IMR-90 (cell line): ENCODE measurements around the gene C11orf21. TPM values are rescaled to one million over a fixed set of nuclear protein-coding genes. Genes with fewer than 3 reads are reported as not detected.

Source experiments
- ATAC-seq: fragments of 200-7000 bp; cut with Tn5 transposase; 2 replicates; pipeline ENCODE4 v1.9.1; 2020; ENCODE audit warnings: low read depth, mild to moderate bottlenecking, moderate library complexity
- BruUV-seq: library from RNA; stranded (reverse); fragments of 400-500 nt; replicated peaks from 2 replicates; lab custom pipeline; 2021; lab: Mats Ljungman, UMichigan
- CTCF ChIA-PET: fragments of 300-600 bp; formaldehyde crosslinking; extraction: SDS; loops from one replicate; lab custom pipeline; 2021; ENCODE audit warnings: antibody characterized with exemption; lab: Yijun Ruan, JAX
- POLR2A ChIA-PET: fragments of 300-600 bp; sonication (Branson Sonifier 250); formaldehyde crosslinking; loops from one replicate; lab custom pipeline; 2022; ENCODE audit warnings: antibody characterized with exemption; ENCODE audit not compliant: unreplicated experiment; lab: Charles Lee
- DNase-seq: peaks from one replicate; pipeline ENCODE4 v3.0.0; 2013
- H2AFZ ChIP-seq: replicated peaks from 2 replicates; pipeline ENCODE3; 2013; ENCODE audit warnings: low read length, mild to moderate bottlenecking; ENCODE audit not compliant: poor library complexity
- H2AK5ac ChIP-seq: 2 replicates; pipeline ENCODE4 v1.6.1; 2013; ENCODE audit warnings: low read depth, low read length, inconsistent platforms
- H2AK9ac ChIP-seq: replicated peaks from 2 replicates; pipeline ENCODE3; 2013; ENCODE audit warnings: mild to moderate bottlenecking, low read depth, low read length, moderate library complexity; ENCODE audit not compliant: poor library complexity
- H2BK120ac ChIP-seq: 2 replicates; pipeline ENCODE4 v1.6.1; 2013; ENCODE audit warnings: low read depth, low read length, inconsistent platforms
- H2BK15ac ChIP-seq: 3 replicates; pipeline ENCODE4 v1.6.1; 2013; ENCODE audit warnings: low read depth, low read length, inconsistent platforms
- H2BK20ac ChIP-seq: 2 replicates; pipeline ENCODE4 v1.6.1; 2013; ENCODE audit warnings: low read depth, mild to moderate bottlenecking, inconsistent platforms, low read length, moderate library complexity
- H2BK5ac ChIP-seq: 2 replicates; pipeline ENCODE4 v1.6.1; 2013; ENCODE audit warnings: mild to moderate bottlenecking, low read depth, low read length, inconsistent platforms; ENCODE audit not compliant: poor library complexity, severe bottlenecking
- H3K14ac ChIP-seq: replicated peaks from 2 replicates; pipeline ENCODE4 v1.6.1; 2013; ENCODE audit warnings: low read depth, low read length, inconsistent platforms
- H3K18ac ChIP-seq: 2 replicates; pipeline ENCODE4 v1.6.1; 2013; ENCODE audit warnings: low read depth, low read length, control low read depth
- H3K23ac ChIP-seq: 2 replicates; pipeline ENCODE4 v1.6.1; 2013; ENCODE audit warnings: low read depth, low read length, inconsistent platforms
- H3K27ac ChIP-seq: 2 replicates; pipeline ENCODE4 v1.5.1; 2013; ENCODE audit warnings: mild to moderate bottlenecking, control low read depth, low read length; ENCODE audit not compliant: insufficient read depth
- H3K27me3 ChIP-seq: 2 replicates; pipeline ENCODE4 v1.6.1; 2013; ENCODE audit warnings: low read length; ENCODE audit not compliant: control insufficient read depth, insufficient read depth
- H3K36me3 ChIP-seq: 2 replicates; pipeline ENCODE4 v1.6.1; 2013; ENCODE audit warnings: low read length, mixed read lengths; ENCODE audit not compliant: control insufficient read depth, insufficient read depth
- H3K4ac ChIP-seq: 2 replicates; pipeline ENCODE4 v1.6.1; 2013; ENCODE audit warnings: low read depth, low read length, inconsistent platforms
- H3K4me1 ChIP-seq: 2 replicates; pipeline ENCODE4 v1.6.1; 2013; ENCODE audit warnings: low read length, mixed read lengths; ENCODE audit not compliant: control insufficient read depth, insufficient read depth
- H3K4me2 ChIP-seq: 2 replicates; pipeline ENCODE4 v1.6.1; 2013; ENCODE audit warnings: low read depth, mild to moderate bottlenecking, control low read depth, low read length, moderate library complexity
- H3K4me3 ChIP-seq: 2 replicates; pipeline ENCODE4 v1.5.1; 2013; ENCODE audit warnings: low read depth, mild to moderate bottlenecking, control low read depth, low read length, moderate library complexity; ENCODE audit not compliant: insufficient read depth
- H3K56ac ChIP-seq: 2 replicates; pipeline ENCODE4 v1.6.1; 2013; ENCODE audit warnings: low read length, inconsistent platforms; ENCODE audit not compliant: insufficient read depth; ENCODE audit errors: extremely low read depth
- H3K79me1 ChIP-seq, 2 experiments: 2 replicates each; pipeline ENCODE4 v1.6.1; 2013; ENCODE audit warnings: low read length in 2 of 2, inconsistent platforms in 1 of 2, low read depth in 1 of 2
- H3K9ac ChIP-seq: 2 replicates; pipeline ENCODE4 v1.6.1; 2013; ENCODE audit warnings: low read depth, low read length, control low read depth
- H3K9me1 ChIP-seq: 2 replicates; pipeline ENCODE4 v1.6.1; 2013; ENCODE audit warnings: low read length, inconsistent platforms; ENCODE audit not compliant: insufficient read depth
- H3K9me3 ChIP-seq: 2 replicates; pipeline ENCODE4 v1.6.1; 2013; ENCODE audit warnings: low read length; ENCODE audit not compliant: control insufficient read depth, insufficient read depth
- H4K20me1 ChIP-seq: 2 replicates; pipeline ENCODE4 v1.6.1; 2013; ENCODE audit warnings: low read length, inconsistent platforms; ENCODE audit not compliant: insufficient read depth
- H4K5ac ChIP-seq: 2 replicates; pipeline ENCODE4 v1.6.1; 2013; ENCODE audit warnings: mild to moderate bottlenecking, low read depth, low read length, control low read depth
- H4K8ac ChIP-seq, 2 experiments: 2 replicates each; pipeline ENCODE4 v1.6.1; 2013; ENCODE audit warnings: low read depth in 2 of 2, low read length in 2 of 2, control low read depth in 1 of 2, inconsistent platforms in 1 of 2
- H4K91ac ChIP-seq: 2 replicates; pipeline ENCODE4 v1.6.1; 2013; ENCODE audit warnings: low read depth, low read length, inconsistent platforms; ENCODE audit not compliant: insufficient read depth
- MXI1 ChIP-seq: IDR thresholded peaks from 2 replicates; pipeline ENCODE4 v1.6.1; 2012; ENCODE audit warnings: low read depth, mild to moderate bottlenecking, low read length, moderate library complexity, borderline replicate concordance
- RAD21 ChIP-seq: IDR thresholded peaks from 2 replicates; pipeline ENCODE4 v1.6.1; 2012; ENCODE audit warnings: low read length, improper control_type of control experiment
- SMC3 ChIP-seq: fragments of 150-350 bp; IDR thresholded peaks from 2 replicates; pipeline ENCODE4 v1.6.1; 2016; ENCODE audit warnings: low read depth, mild to moderate bottlenecking, antibody characterized with exemption, low read length, moderate library complexity
- WGBS, 2 experiments: methylation state at CpG; one replicate each; pipeline versions ENCODE4 v1.1.5 to v1.1.7; 2013; ENCODE audit warnings: missing lambda C conversion rate in 2 of 2; ENCODE audit not compliant: insufficient read length in 1 of 2; ENCODE audit errors: extremely low coverage in 2 of 2; 5-methylcytosine and 5-hydroxymethylcytosine counted together
- dilution Hi-C: fragments of 300-500 bp; cut with HindIII; formaldehyde crosslinking; loops from one replicate; pipeline ENCODE4 v1.14.3; 2018; ENCODE audit warnings: low sequenced_read_pairs; ENCODE audit not compliant: unreplicated experiment
- in situ Hi-C: fragments of 300-500 bp; cut with MboI; formaldehyde crosslinking; loops from 3 replicates; pipeline ENCODE4 v1.14.3; 2019; ENCODE audit warnings: low sequenced_read_pairs, inconsistent platforms, mixed read lengths
- intact Hi-C: fragments of 100-400 bp; cut with micrococcal nuclease; formaldehyde crosslinking; loops from 2 replicates; pipeline ENCODE4 v1.10.0; 2022
- polyA plus RNA-seq, 3 experiments: library from polyadenylated mRNA; depleted of rRNA; stranded (reverse); fragments of >200 nt; gene quantifications; 2 replicates each; pipeline ENCODE4 v1.2.3, GENCODE V29; 2012; ENCODE audit warnings: low replicate concordance in 1 of 3
- total RNA-seq: library from RNA; depleted of rRNA; stranded (reverse); fragments of >200 nt; gene quantifications from 2 replicates; pipeline ENCODE4 v1.2.3, GENCODE V29; 2012

Gene C11orf21
- total and polyA plus RNA-seq, 2 of the 4 experiments (the other 2 are of a cell fraction), result not detected

DNA sequence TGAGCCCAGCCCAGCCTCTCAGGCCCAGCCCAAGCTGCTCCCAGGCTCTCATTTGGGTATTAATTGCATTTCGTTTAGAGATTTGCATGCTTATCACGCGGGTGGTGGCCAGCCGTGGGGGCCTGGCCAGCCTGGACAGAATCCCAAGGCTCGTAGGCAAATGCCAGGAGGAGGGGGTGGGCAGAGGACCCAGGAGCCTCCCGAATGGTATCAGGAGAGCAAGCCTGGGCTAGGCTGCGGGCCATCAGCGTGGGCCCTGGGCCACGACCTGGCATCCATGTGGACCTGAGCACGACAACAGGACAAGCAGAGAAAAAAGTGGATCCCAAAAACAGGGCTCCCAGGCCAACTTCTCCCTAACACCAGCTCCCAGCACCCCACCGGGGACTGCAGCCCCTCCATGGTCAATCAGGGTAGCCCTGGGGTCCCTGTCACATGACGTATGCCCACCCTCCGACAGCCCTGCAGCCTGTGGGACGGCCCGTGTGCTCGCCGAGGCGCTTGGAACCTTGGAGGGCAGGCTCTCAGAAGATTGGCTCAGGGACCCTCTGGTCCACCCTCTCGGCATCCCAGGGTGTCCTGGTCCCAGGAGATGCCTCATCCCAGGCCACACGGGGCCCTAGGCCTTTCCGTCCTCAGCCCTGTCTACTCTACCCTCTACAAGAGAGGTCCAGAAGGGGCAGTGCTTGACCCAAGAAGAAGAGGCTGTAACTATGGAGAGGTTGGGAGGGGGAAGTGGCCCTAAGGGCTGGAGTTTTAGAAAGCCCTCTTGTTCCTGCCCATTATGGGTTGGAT lies 40.1 kb downstream of the C11orf21 start:
- BruUV-seq, result no TSS peak
- Histone ChIP-seq H3K27me3 (peaks cover 48% of the 10 kb centered on the region), H3K4me1 (no peaks in the 10 kb centered on the region), H2BK20ac (no peak overlapping the region), H3K4me3 (no peak overlapping the region), H3K4me2 (no peak overlapping the region), H3K27ac (no peak overlapping the region), H2AK5ac (no peak overlapping the region), H3K14ac (no peak overlapping the region), H3K4ac (no peak overlapping the region), H3K9me3 (no peaks in the 10 kb centered on the region), H2BK120ac (no peak overlapping the region), H2AFZ (no peak overlapping the region), H2BK15ac (no peak overlapping the region), H3K79me1 (no peaks in the 10 kb centered on the region), H4K20me1 (no peaks in the 10 kb centered on the region), H3K23ac (no peak overlapping the region), H2AK9ac (no peak overlapping the region), H3K9me1 (no peaks in the 10 kb centered on the region), H3K56ac (no peak overlapping the region), H3K18ac (no peak overlapping the region), H4K5ac (no peak overlapping the region), H4K91ac (no peak overlapping the region), H4K8ac (no peak overlapping the region), H3K36me3 (no peaks in the 10 kb centered on the region), H2BK5ac (no peak overlapping the region), H3K9ac (no peak overlapping the region)
- TF ChIP-seq MXI1 (no peak), RAD21 (no peak), SMC3 (no peak)
- ChIA-PET POLR2A (no interaction called here), CTCF (no interaction called here)
- intact Hi-C loops (no loop called here), in situ Hi-C loops (no loop called here), dilution Hi-C loops (no loop called here)
- no peak for DNase-seq
- no peak for ATAC-seq
- 77% methylated on average over 9 of the region's 21 CpGs; no CpG with 5 or more reads in 1 of the 2 experiments for WGBS, 2 experiments
